Caco-2 (cell line): ENCODE data around the gene WRAP73. TPM values are rescaled to one million over a fixed set of nuclear protein-coding genes. Genes with fewer than 3 reads are reported as not detected.

Experiments used
- BruUV-seq: library from RNA; stranded (reverse); fragments of 400-500 nt; replicated peaks from 2 replicates; lab custom pipeline; 2021; lab: Mats Ljungman, UMichigan
- CTCF ChIA-PET: fragments of 300-600 bp; sonication (Branson Sonifier 250); formaldehyde crosslinking; loops from one replicate; lab custom pipeline; 2022; ENCODE audit warnings: antibody characterized with exemption; lab: Charles Lee
- POLR2A ChIA-PET: fragments of 300-600 bp; sonication (Branson Sonifier 250); formaldehyde crosslinking; loops from one replicate; lab custom pipeline; 2022; ENCODE audit warnings: antibody characterized with exemption; lab: Charles Lee
- DNase-seq, 2 experiments: peaks; one replicate each; pipeline versions ENCODE4 v3.0.0 to v3.0.0-alpha.2; 2020 to 2022
- H3K27me3 ChIP-seq: replicated peaks from 2 replicates; pipeline ENCODE4 v1.6.0; 2011; ENCODE audit warnings: low read length; ENCODE audit not compliant: control insufficient read depth, insufficient read depth
- H3K36me3 ChIP-seq: 2 replicates; pipeline ENCODE4 v1.5.1; 2011; ENCODE audit warnings: low read length; ENCODE audit not compliant: control insufficient read depth, insufficient read depth
- H3K4me1 ChIP-seq: fragments of 250-450 bp; sonication (Bioruptor Pico); 2 replicates; pipeline ENCODE4 v1.5.1; 2020; ENCODE audit warnings: mild to moderate bottlenecking
- H3K4me3 ChIP-seq: 2 replicates; pipeline ENCODE4 v1.5.1; 2011; ENCODE audit warnings: low read depth, mild to moderate bottlenecking, control low read depth, low read length
- H3K9me3 ChIP-seq: fragments of 250-450 bp; sonication (Bioruptor Pico); 2 replicates; pipeline ENCODE4 v1.5.1; 2020; ENCODE audit warnings: mild to moderate bottlenecking, moderate library complexity
- H3K27ac Mint-ChIP-seq: one replicate; pipeline ENCODE4 v1.8.0; 2022; ENCODE audit warnings: mixed read lengths; ENCODE audit not compliant: unreplicated experiment
- H3K27me3 Mint-ChIP-seq: one replicate; pipeline ENCODE4 v1.8.0; 2022; ENCODE audit warnings: mixed read lengths; ENCODE audit not compliant: insufficient read depth, unreplicated experiment
- H3K36me3 Mint-ChIP-seq: one replicate; pipeline ENCODE4 v1.8.0; 2022; ENCODE audit warnings: mild to moderate bottlenecking, mixed read lengths; ENCODE audit not compliant: insufficient read depth, unreplicated experiment
- H3K4me1 Mint-ChIP-seq: one replicate; pipeline ENCODE4 v1.8.0; 2022; ENCODE audit warnings: low read depth, mixed read lengths; ENCODE audit not compliant: unreplicated experiment
- H3K4me3 Mint-ChIP-seq: one replicate; pipeline ENCODE4 v1.8.0; 2022; ENCODE audit warnings: mild to moderate bottlenecking, moderate library complexity, mixed read lengths; ENCODE audit not compliant: unreplicated experiment
- H3K9me3 Mint-ChIP-seq: one replicate; pipeline ENCODE4 v1.8.0; 2022; ENCODE audit warnings: mixed read lengths; ENCODE audit not compliant: unreplicated experiment
- intact Hi-C: fragments of 100-400 bp; cut with micrococcal nuclease; formaldehyde crosslinking; loops from one replicate; pipeline ENCODE4 v1.10.0; 2022; ENCODE audit not compliant: unreplicated experiment
- total RNA-seq: library from RNA; stranded (reverse); gene quantifications from 2 replicates; pipeline ENCODE4 v1.2.3, GENCODE V29; 2022
- TF ChIP-seq, protein P1 (sequence below), 2 experiments: fragments of 200-600 bp in 1 of 2; IDR thresholded peaks; 1 replicate in 1 of 2; 2 replicates in 1 of 2; pipeline versions ENCODE4 v1.5.1 to v1.8.0; 2011 to 2022; ENCODE audit warnings: antibody characterized with exemption in 1 of 2, control low read depth in 1 of 2, inconsistent platforms in 1 of 2, low read depth in 1 of 2, low read length in 1 of 2, mild to moderate bottlenecking in 1 of 2, moderate library complexity in 1 of 2; ENCODE audit not compliant: insufficient read depth in 1 of 2, severe bottlenecking in 1 of 2, unreplicated experiment in 1 of 2

The WRAP73 gene
- total RNA-seq, 1 experiment from 2014 or later, result 31.6 TPM

DNA sequence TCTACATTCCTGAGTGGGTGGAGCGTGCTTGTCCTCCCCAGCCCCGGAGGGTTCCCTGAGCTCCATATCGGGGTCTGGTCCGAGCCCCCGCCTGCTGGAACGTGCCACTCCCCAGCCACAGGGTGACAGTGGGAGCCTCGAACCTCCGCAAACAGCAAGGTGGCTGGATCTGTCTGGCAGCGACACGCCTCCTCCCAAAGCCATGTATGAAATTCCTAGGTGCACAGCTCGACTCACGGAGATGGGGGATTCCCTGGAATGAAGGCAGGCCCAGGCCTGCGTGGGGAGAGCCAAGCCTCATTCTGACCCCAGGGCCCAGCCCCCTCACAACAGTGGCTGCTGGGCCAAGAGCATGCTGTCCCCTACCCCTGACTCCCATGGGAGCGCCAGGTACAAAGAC lies 35.3 kb upstream of the WRAP73 start:
- Histone ChIP-seq H3K4me3 (no peak overlapping the region), H3K4me1 (no peaks in the 10 kb centered on the region), H3K9me3 (no peaks in the 10 kb centered on the region), H3K36me3 (no peaks in the 10 kb centered on the region), H3K27me3 (no peaks in the 10 kb centered on the region)
- no TSS peak for BruUV-seq
- TF ChIP-seq, protein P1, sequence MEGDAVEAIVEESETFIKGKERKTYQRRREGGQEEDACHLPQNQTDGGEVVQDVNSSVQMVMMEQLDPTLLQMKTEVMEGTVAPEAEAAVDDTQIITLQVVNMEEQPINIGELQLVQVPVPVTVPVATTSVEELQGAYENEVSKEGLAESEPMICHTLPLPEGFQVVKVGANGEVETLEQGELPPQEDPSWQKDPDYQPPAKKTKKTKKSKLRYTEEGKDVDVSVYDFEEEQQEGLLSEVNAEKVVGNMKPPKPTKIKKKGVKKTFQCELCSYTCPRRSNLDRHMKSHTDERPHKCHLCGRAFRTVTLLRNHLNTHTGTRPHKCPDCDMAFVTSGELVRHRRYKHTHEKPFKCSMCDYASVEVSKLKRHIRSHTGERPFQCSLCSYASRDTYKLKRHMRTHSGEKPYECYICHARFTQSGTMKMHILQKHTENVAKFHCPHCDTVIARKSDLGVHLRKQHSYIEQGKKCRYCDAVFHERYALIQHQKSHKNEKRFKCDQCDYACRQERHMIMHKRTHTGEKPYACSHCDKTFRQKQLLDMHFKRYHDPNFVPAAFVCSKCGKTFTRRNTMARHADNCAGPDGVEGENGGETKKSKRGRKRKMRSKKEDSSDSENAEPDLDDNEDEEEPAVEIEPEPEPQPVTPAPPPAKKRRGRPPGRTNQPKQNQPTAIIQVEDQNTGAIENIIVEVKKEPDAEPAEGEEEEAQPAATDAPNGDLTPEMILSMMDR (IDR thresholded peaks at IDR 0.05; ENCODE audit: insufficient read depth in 1 of 2, low read depth in 1 of 2, low read length in 1 of 2, severe bottlenecking in 1 of 2, unreplicated experiment in 1 of 2), result no peak
- H3K36me3 Mint-ChIP-seq, result no peaks in the 10 kb centered on the region
- no peak for DNase-seq
- CTCF ChIA-PET, result no interaction called here
- H3K9me3 Mint-ChIP-seq, result no peaks in the 10 kb centered on the region
- no peak overlapping the region for H3K27ac Mint-ChIP-seq
- H3K4me1 Mint-ChIP-seq, result no peaks in the 10 kb centered on the region
- no peaks in the 10 kb centered on the region for H3K27me3 Mint-ChIP-seq
- POLR2A ChIA-PET, result no interaction called here
- intact Hi-C loops, result no loop called here
- no peak overlapping the region for H3K4me3 Mint-ChIP-seq

DNA sequence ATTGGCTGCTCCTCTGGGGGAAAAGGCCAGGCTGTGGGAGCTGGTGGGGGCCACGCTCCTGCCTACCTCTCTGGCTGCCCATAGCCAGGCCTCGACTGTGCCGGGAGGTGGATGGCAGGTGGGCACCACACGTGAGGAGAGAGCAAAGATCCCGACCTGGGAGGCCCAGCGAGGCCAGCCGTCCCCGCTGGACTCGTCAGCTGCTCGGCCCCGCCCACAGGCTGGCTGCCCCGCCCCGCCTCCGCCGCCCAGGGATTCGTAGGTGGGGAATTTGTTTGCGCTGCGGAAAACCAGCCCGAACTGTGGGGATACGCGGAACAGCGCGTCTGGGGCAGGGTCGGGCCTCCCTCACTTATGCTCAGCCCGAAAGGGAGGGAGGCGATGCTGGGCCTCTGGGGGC lies 34.1 kb upstream of the WRAP73 start:
- Histone ChIP-seq H3K9me3 (no peaks in the 10 kb centered on the region), H3K4me1 (no peaks in the 10 kb centered on the region), H3K4me3 (no peak overlapping the region), H3K36me3 (no peaks in the 10 kb centered on the region), H3K27me3 (no peaks in the 10 kb centered on the region)
- Mint-ChIP-seq H3K9me3 (no peaks in the 10 kb centered on the region), H3K27me3 (no peaks in the 10 kb centered on the region), H3K27ac (no peak overlapping the region), H3K36me3 (no peaks in the 10 kb centered on the region), H3K4me3 (no peak overlapping the region), H3K4me1 (peaks cover 4% of the 10 kb centered on the region)
- CTCF ChIA-PET, result no interaction called here
- TF ChIP-seq, protein P1 (IDR thresholded peaks at IDR 0.05; ENCODE audit: insufficient read depth in 1 of 2, low read depth in 1 of 2, low read length in 1 of 2, severe bottlenecking in 1 of 2, unreplicated experiment in 1 of 2), result no peak
- POLR2A ChIA-PET, result no interaction called here
- no TSS peak for BruUV-seq
- no peak for DNase-seq
- intact Hi-C loops, result no loop called here

DNA sequence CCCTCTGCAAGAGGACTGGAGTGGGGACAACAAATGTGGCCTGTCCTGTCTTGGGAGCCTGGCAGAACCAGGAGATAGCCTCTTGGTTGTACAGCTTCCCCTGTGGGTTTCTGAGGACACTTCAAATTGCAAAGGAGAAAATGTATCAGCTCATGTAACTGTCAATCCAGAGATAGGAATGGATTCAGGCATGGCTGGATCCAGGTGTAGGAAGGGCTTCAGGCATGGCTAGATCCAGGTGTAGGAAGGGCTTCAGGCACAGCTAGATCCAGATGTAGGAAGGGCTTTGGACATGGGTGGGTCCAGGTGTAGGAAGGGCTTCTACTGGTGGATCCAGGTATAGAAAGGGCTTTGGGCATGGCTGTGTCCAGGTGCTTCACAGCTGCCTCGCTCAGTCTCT lies 33.3 kb upstream of the WRAP73 start:
- H3K27me3 ChIP-seq, result no peaks in the 10 kb centered on the region
- H3K4me3 ChIP-seq, result no peak overlapping the region
- no peak for DNase-seq
- H3K4me1 Mint-ChIP-seq, result peaks cover 4% of the 10 kb centered on the region
- H3K9me3 ChIP-seq, result no peaks in the 10 kb centered on the region
- no peak overlapping the region for H3K27ac Mint-ChIP-seq
- no peak overlapping the region for H3K4me3 Mint-ChIP-seq
- H3K36me3 ChIP-seq, result no peaks in the 10 kb centered on the region
- CTCF ChIA-PET, result no interaction called here
- BruUV-seq, result no TSS peak
- TF ChIP-seq, protein P1 (IDR thresholded peaks at IDR 0.05; ENCODE audit: insufficient read depth in 1 of 2, low read depth in 1 of 2, low read length in 1 of 2, severe bottlenecking in 1 of 2, unreplicated experiment in 1 of 2), result no peak
- no peaks in the 10 kb centered on the region for H3K36me3 Mint-ChIP-seq
- intact Hi-C loops, result no loop called here
- no peaks in the 10 kb centered on the region for H3K4me1 ChIP-seq
- H3K27me3 Mint-ChIP-seq, result no peaks in the 10 kb centered on the region
- POLR2A ChIA-PET, result no interaction called here
- H3K9me3 Mint-ChIP-seq, result no peaks in the 10 kb centered on the region
